ENCODE measurements around the gene PCGF1.

PCGF1 gene

GRCh38 chr2:74540291-74540690, 32.8 kb upstream of the PCGF1 start:
- TF ChIP-seq CREB5 (CRISPR knock-in tag; IDR thresholded peaks at IDR 0.05; ENCODE audit: low read depth) (no peak), SNAI2 (CRISPR knock-in tag; IDR thresholded peaks at IDR 0.05) (no peak), ZNF70 (CRISPR knock-in tag; IDR thresholded peaks at IDR 0.05) (no peak), ZNF565 (CRISPR knock-in tag; conservative IDR thresholded peaks at IDR 0.05; ENCODE audit: low read depth) (no peak)
- no peak for ATAC-seq

GRCh38 chr2:74538881-74539339, 31.4 kb upstream of the PCGF1 start:
- ATAC-seq, result no peak
- TF ChIP-seq PPARA (CRISPR knock-in tag; IDR thresholded peaks at IDR 0.05; ENCODE audit: borderline replicate concordance) (no peak), ZNF70 (CRISPR knock-in tag; IDR thresholded peaks at IDR 0.05) (no peak), POU6F1 (CRISPR knock-in tag; IDR thresholded peaks at IDR 0.05; ENCODE audit: borderline replicate concordance, low read depth) (no peak), ZFP30 (CRISPR knock-in tag; IDR thresholded peaks at IDR 0.05) (no peak), GLIS3 (CRISPR knock-in tag; IDR thresholded peaks at IDR 0.05) (no peak), ESRRG (CRISPR knock-in tag; IDR thresholded peaks at IDR 0.05) (no peak), TOX (CRISPR knock-in tag; IDR thresholded peaks at IDR 0.05; ENCODE audit: borderline replicate concordance) (no peak), TCF4 (CRISPR knock-in tag; IDR thresholded peaks at IDR 0.05; ENCODE audit: borderline replicate concordance) (no peak), ZC3H10 (CRISPR knock-in tag; IDR thresholded peaks at IDR 0.05) (no peak), ISL1 (CRISPR knock-in tag; IDR thresholded peaks at IDR 0.05) (no peak), TSHZ2 (CRISPR knock-in tag; IDR thresholded peaks at IDR 0.05) (no peak), ARNTL (CRISPR knock-in tag; IDR thresholded peaks at IDR 0.05; ENCODE audit: borderline replicate concordance, low read depth) (no peak), ZFP3 (CRISPR knock-in tag; IDR thresholded peaks at IDR 0.05) (no peak), CSRNP3 (CRISPR knock-in tag; IDR thresholded peaks at IDR 0.05) (no peak), BACH2 (CRISPR knock-in tag; IDR thresholded peaks at IDR 0.05; ENCODE audit: borderline replicate concordance) (no peak)

- TF ChIP-seq OSR1 (CRISPR knock-in tag; IDR thresholded peaks at IDR 0.05) (no peak), CSDC2 (CRISPR knock-in tag; IDR thresholded peaks at IDR 0.05) (no peak), ARNTL (CRISPR knock-in tag; IDR thresholded peaks at IDR 0.05; ENCODE audit: borderline replicate concordance, low read depth) (no peak), ISL1 (CRISPR knock-in tag; IDR thresholded peaks at IDR 0.05) (no peak)
- no peak for ATAC-seq
Measured at GRCh38 chr2:74537140-74537539, 29.6 kb upstream of the PCGF1 start.

GRCh38 chr2:74536166-74536950, 28.9 kb upstream of the PCGF1 start:
- no peak; the same call in none of the 3 replicates for ATAC-seq
- TF ChIP-seq ESRRG (CRISPR knock-in tag; IDR thresholded peaks at IDR 0.05) (no peak), ZNF8 (CRISPR knock-in tag; IDR thresholded peaks at IDR 0.05) (no peak), PATZ1 (CRISPR knock-in tag; IDR thresholded peaks at IDR 0.05; ENCODE audit: borderline replicate concordance) (no peak), CREB5 (CRISPR knock-in tag; IDR thresholded peaks at IDR 0.05; ENCODE audit: low read depth) (no peak), ISL1 (CRISPR knock-in tag; IDR thresholded peaks at IDR 0.05) (no peak), ZNF565 (CRISPR knock-in tag; conservative IDR thresholded peaks at IDR 0.05; ENCODE audit: low read depth) (no peak), GLIS3 (CRISPR knock-in tag; IDR thresholded peaks at IDR 0.05) (no peak), CSDC2 (CRISPR knock-in tag; IDR thresholded peaks at IDR 0.05) (no peak), SNAI2 (CRISPR knock-in tag; IDR thresholded peaks at IDR 0.05) (no peak), PPARA (CRISPR knock-in tag; IDR thresholded peaks at IDR 0.05; ENCODE audit: borderline replicate concordance) (no peak), TCF4 (CRISPR knock-in tag; IDR thresholded peaks at IDR 0.05; ENCODE audit: borderline replicate concordance) (no peak), ARNTL (CRISPR knock-in tag; IDR thresholded peaks at IDR 0.05; ENCODE audit: borderline replicate concordance, low read depth) (no peak), BACH2 (CRISPR knock-in tag; IDR thresholded peaks at IDR 0.05; ENCODE audit: borderline replicate concordance) (no peak), OSR1 (CRISPR knock-in tag; IDR thresholded peaks at IDR 0.05) (no peak), ZFP3 (CRISPR knock-in tag; IDR thresholded peaks at IDR 0.05) (no peak), CSRNP3 (CRISPR knock-in tag; IDR thresholded peaks at IDR 0.05) (no peak)

All from SK-N-SH treated with all-trans-retinoic acid at 6 μM for 48 hours (cell line).